ENCODE data around the gene AQR. TPM values are rescaled to one million over a fixed set of nuclear protein-coding genes. Genes with fewer than 3 reads are reported as not detected.
"Not testable (repeated sequence)": the region's sequence is repeated elsewhere in the genome, so short reads cannot be mapped to it uniquely, and the experiment has no call there.

The AQR gene
- polyA plus RNA-seq, 1 experiment: 15.3 TPM

DNA sequence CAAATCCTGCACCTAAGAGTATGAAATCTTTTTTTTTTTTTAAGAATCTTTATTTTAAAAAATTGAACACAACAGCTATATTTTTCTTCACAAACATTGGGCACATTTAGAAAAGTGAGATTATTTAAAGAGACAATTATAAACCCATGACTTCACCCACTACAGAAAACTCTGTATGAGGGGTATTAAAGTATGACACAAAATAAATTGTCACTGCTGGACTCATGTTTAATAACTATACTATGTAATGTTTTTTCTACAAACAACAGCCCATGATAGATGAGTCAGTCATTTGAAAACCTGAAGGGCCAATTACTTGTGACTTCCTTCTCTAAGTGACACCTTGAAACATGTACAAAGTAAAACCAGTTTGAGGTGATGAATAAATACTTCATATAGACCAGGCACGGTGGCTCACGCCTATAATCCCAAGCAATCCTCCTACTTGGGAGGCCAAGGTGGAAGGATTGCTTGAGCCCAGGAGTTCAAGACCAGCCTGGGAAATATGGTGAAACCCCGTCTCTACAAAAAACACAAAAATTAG lies 36.0 kb downstream of the AQR start:
- POLR2A ChIA-PET: no interaction called here
- CTCF ChIA-PET: no interaction called here
- Histone ChIP-seq H3K4me3 (ENCODE audit: low read depth, low read length) (no peak overlapping the region), H3K36me3 (ENCODE audit: control insufficient read depth, insufficient read depth, low read length) (peaks cover 3% of the 10 kb centered on the region), H3K27me3 (ENCODE audit: control insufficient read depth, insufficient read depth, low read length) (no peaks in the 10 kb centered on the region)
- no peak for DNase-seq (ENCODE audit: low read depth)
- TF ChIP-seq, protein P1, sequence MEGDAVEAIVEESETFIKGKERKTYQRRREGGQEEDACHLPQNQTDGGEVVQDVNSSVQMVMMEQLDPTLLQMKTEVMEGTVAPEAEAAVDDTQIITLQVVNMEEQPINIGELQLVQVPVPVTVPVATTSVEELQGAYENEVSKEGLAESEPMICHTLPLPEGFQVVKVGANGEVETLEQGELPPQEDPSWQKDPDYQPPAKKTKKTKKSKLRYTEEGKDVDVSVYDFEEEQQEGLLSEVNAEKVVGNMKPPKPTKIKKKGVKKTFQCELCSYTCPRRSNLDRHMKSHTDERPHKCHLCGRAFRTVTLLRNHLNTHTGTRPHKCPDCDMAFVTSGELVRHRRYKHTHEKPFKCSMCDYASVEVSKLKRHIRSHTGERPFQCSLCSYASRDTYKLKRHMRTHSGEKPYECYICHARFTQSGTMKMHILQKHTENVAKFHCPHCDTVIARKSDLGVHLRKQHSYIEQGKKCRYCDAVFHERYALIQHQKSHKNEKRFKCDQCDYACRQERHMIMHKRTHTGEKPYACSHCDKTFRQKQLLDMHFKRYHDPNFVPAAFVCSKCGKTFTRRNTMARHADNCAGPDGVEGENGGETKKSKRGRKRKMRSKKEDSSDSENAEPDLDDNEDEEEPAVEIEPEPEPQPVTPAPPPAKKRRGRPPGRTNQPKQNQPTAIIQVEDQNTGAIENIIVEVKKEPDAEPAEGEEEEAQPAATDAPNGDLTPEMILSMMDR (IDR thresholded peaks at IDR 0.05; ENCODE audit: insufficient read depth, low read depth, low read length): no peak

DNA sequence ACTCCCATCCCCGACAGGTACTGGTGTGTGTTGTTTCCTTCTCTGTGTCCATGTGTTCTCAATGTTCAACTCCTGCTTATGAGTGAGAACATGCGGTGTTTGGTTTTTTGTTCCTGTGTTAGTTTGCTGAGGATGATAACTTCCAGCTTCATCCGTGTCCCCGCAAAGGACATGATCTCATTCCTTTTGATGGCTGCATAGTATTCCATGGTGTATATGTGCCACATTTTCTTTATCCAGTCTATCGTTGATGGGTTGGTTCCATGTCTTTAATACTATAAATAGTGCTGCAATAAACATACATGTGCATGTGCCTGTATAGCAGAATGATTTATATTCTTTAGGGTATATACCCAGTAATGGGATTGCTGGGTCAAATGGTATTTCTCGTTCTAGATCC lies 41.2 kb downstream of the AQR start:
- POLR2A ChIA-PET; DNase-seq (ENCODE audit: low read depth); H3K4me3 ChIP-seq (ENCODE audit: low read depth, low read length); H3K36me3 ChIP-seq (ENCODE audit: control insufficient read depth, insufficient read depth, low read length); H3K27me3 ChIP-seq (ENCODE audit: control insufficient read depth, insufficient read depth, low read length): not testable (repeated sequence)
- CTCF ChIA-PET: interaction anchor here (1.0 to 2.2 kb wide), 2 partner anchors 8 to 220 kb away, joined by 3 to 5 read pairs; no protein-coding TSS in a partner anchor

DNA sequence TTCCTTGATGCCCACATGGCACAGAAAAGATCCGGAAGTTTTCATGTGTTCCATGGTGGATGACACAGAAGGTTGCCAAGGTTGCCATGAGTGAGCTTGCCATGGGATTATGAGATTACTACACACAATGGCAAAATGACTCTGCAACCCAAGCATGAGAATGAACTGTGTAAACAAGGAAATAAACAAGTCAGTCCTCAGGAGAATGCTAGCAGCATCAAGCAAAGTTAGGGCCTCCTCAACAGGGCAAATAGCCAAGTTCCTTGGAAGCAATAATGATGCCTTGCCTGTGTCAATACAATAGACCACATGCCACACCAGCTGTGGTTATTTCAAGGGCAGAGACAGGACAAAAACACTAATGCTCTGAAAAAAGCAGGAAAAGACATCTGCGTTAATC lies 41.8 kb downstream of the AQR start:
- no peaks in the 10 kb centered on the region for H3K27me3 ChIP-seq (ENCODE audit: control insufficient read depth, insufficient read depth, low read length)
- no peak for DNase-seq (ENCODE audit: low read depth)
- no peak overlapping the region for H3K4me3 ChIP-seq (ENCODE audit: low read depth, low read length)
- ChIA-PET CTCF (interaction anchor here (0.9 to 1.1 kb wide), 3 partner anchors 9 to 219 kb away, joined by 3 read pairs; no protein-coding TSS in a partner anchor), POLR2A (no interaction called here)
- TF ChIP-seq, protein P1 (IDR thresholded peaks at IDR 0.05; ENCODE audit: insufficient read depth, low read depth, low read length): no peak
- H3K36me3 ChIP-seq (ENCODE audit: control insufficient read depth, insufficient read depth, low read length): peaks cover 3% of the 10 kb centered on the region; the same call in 1 of the 2 replicates

DNA sequence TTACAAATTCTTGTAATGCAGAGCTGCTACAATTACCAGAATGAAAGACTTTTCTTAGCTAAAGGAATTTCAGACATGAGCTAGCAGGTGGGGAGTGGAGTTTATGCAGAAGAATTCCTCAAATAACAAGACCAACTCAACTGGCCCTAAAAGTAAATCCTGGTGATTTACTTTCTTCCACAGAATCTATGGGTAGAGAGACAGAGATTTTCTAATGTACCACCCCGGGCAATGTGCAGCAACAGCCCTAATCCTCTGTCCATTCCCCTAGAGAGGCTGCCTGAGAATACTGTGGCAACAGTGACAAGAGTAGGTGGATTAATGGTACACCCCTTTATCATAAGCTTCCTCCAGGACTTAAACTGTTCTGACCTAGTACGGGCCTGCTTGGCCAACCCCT lies 55.2 kb downstream of the AQR start:
- ChIA-PET CTCF (interaction anchor here (0.7 to 1.3 kb wide), 2 partner anchors 204 to 206 kb away, joined by 3 to 9 read pairs; no protein-coding TSS in a partner anchor), POLR2A (no interaction called here)
- DNase-seq (ENCODE audit: low read depth): no peak
- Histone ChIP-seq H3K36me3 (ENCODE audit: control insufficient read depth, insufficient read depth, low read length) (peaks cover 5% of the 10 kb centered on the region; the same call in 1 of the 2 replicates), H3K27me3 (ENCODE audit: control insufficient read depth, insufficient read depth, low read length) (no peaks in the 10 kb centered on the region), H3K4me3 (ENCODE audit: low read depth, low read length) (no peak overlapping the region)
- TF ChIP-seq, protein P1 (IDR thresholded peaks at IDR 0.05; ENCODE audit: insufficient read depth, low read depth, low read length): no peak

DNA sequence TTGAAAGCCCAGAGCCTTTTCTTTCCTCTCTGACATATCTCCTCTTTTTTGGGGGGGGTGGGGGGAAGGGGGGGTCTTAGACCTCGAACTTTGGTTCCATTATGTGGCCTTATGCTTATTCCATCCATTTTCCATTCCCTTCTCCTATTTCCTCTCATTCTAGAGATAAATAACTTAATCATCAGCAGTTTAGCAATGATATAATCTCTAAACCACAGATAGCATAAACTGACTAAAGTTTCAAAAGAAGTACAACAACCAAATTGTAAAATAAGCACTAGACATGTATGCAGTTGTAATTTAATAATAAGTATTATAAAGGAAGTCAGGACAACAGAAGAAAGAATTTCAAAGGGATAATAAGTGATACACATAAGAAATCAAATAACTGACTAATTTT lies 64.5 kb downstream of the AQR start:
- ChIA-PET POLR2A (no interaction called here), CTCF (no interaction called here)
- Histone ChIP-seq H3K36me3 (ENCODE audit: control insufficient read depth, insufficient read depth, low read length) (peaks cover 2% of the 10 kb centered on the region; the same call in 1 of the 2 replicates), H3K4me3 (ENCODE audit: low read depth, low read length) (no peak overlapping the region), H3K27me3 (ENCODE audit: control insufficient read depth, insufficient read depth, low read length) (no peaks in the 10 kb centered on the region)
- TF ChIP-seq, protein P1 (IDR thresholded peaks at IDR 0.05; ENCODE audit: insufficient read depth, low read depth, low read length): no peak
- no peak for DNase-seq (ENCODE audit: low read depth)

DNA sequence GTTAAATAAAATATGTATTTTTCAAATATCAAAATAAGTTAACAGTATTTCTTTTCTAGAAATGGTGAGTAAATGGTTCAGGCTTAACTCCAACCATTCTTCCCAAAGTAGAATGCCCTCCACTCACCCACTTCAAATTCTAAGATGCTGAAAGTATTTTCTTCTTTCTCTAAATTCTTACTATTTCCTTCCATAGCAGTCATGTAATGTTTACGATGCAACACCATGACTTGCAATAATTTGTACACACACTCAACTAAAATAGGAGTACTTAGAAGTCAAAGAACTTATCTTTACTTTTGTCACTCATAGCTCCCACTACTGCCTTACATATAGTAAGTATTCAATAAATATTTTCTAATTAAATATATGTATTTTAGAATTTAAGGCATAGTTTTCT lies 65.0 kb downstream of the AQR start:
- TF ChIP-seq, protein P1 (IDR thresholded peaks at IDR 0.05; ENCODE audit: insufficient read depth, low read depth, low read length): no peak
- Histone ChIP-seq H3K36me3 (ENCODE audit: control insufficient read depth, insufficient read depth, low read length) (peaks cover 2% of the 10 kb centered on the region; the same call in 1 of the 2 replicates), H3K27me3 (ENCODE audit: control insufficient read depth, insufficient read depth, low read length) (no peaks in the 10 kb centered on the region), H3K4me3 (ENCODE audit: low read depth, low read length) (no peak overlapping the region)
- CTCF ChIA-PET: no interaction called here
- POLR2A ChIA-PET: no interaction called here
- DNase-seq (ENCODE audit: low read depth): no peak
